ENCODE measurements around the gene CDNF. TPM values are rescaled to one million over a fixed set of nuclear protein-coding genes. Genes with fewer than 3 reads are reported as not detected.

CDNF gene
- total RNA-seq, 1 donor: 0.54 TPM

DNA sequence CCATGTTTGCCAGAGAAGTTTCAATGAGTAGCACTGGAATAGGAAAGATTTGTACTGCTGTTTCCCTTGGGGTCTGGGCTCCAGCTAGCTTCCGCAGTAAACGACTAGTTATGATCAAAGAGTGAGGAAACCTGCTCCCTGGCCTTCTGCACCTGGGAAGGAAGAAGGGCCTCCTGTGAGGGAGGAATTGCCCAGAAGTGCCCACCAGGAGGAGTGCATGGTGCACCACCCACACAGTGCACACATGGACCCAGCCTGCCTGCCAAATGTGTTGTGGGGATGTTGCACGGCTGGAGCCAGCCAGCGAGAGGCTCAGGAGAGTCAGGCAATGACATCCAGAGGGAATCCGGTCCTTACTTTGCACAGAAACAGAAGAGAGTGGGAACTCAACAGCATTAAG is 36.1 kb downstream of the CDNF start:
- DNase-seq (ENCODE audit: low read depth in 2 of 3, low spot score in 2 of 3): no peak

DNA sequence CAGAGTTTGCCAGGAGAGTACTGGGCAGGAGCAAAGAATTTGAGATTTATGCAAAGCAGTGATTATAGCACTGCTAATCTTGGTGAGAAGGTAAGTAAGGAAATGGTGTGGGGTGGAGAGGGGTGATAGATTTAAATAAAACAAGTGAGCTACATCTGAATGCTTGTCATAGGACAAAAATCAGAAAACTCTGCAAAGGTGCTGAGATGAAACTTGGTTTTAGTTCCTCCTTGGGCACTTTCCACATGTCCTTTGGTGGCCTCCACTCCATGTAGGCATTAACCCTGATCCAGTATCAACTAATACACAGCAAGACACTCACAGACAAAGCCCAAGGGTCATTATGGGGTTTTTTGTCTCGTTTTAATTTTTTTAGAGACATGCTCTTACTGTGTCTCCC is 37.4 kb downstream of the CDNF start:
- no peak for DNase-seq (ENCODE audit: low read depth in 2 of 3, low spot score in 2 of 3)

DNA sequence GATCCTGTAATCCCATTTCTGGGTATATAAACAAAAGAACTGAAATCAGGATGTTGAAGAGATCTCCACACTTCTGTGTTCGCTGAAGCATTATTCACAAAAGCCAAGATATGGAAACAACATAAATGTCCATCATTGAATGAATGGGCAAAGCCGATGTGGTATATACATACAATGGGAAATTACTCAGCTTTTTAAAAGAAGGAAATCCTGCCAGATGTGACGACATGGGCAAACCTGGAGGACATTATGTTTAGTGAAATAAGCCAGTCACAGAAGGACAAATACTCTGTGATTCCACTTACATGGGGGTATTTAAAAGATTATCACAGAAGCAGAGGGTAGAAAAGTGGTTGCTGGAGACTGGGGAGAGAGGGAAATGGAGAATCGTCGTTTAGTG is 39.2 kb downstream of the CDNF start:
- peak in 2 of 3 donors; percentile 22 to 55 for DNase-seq (ENCODE audit: low read depth in 2 of 3, low spot score in 2 of 3)

DNA sequence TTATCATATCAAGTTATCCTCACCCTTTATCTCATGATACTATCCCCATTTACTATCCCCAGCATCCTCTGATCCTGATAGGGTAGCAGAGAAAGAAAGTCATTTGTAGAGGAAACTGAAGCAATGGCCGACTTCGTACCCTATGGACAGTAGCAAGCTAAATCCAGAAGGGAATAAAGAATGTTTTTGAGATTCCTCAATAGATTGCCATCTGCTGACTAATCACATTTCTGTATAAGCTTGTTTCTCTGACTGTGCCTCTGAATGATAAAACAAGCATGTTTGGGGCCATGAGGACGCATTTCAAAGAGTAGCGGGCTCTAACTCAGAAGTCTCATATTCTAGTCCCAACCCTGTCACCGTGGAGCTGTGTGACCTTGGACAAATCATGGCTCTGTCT is 49.9 kb downstream of the CDNF start:
- DNase-seq (ENCODE audit: low read depth in 2 of 3, low spot score in 2 of 3): no peak

DNA sequence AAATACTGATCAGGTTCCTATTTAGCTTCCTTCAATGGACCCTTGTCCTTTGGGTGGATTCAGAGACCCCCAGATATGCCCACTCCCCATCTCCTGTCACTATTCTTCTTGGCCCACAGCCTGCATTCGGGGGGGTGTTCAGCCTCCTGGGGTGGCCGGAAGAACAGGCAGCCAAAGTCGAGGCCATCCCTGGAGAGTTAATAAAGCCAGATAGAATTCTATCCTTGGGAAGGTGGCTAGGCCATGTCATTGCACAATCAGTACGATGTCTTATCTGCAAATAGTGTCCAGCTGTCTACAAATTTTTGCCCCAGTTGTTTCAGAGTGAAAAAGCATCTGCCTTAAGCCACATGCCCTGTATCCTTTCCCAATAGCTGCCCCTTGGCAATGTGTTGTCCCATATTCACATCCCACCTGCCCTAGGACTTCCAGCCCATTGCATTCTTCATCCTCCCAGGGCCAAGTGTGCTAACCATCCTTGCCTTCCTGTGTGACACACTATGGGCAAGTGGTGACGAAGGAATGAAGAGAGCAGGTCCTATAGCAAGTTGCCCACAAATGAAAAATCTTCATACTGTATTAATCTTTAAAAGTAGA is 53.3 kb downstream of the CDNF start:
- DNase-seq (ENCODE audit: low read depth in 2 of 3, low spot score in 2 of 3): no peak

DNA sequence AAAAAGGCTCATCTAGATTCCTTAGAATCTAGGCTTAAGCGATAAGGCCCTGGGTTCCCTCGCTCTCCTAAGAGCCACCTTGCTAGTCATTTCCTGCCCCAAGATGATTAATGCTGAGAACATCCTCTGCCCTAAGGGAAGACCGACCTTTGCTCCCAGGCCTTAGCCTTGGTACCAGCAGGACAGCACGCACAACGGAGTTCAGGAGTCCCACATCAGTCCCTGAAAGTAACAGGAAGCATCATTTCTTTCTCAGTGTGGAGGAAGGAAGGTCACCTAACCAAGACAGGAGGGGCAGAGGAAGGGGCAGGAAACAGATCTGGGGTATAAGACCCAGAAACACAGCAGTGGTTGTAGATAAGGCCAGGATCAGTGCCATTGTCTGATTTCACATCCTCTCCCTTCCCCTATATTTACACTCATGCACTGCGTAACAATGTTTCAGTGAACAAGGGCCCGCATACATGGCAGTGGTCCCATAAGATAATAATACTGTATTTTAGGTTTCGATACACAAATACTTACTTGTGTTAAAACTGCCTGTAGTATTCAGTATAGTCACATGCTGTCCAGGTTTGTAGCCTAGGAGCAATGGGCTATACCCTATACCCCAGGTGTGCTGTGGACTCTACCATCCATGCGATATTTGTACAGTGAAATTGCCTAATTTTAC is 55.0 kb downstream of the CDNF start:
- peak in 2 of 3 donors; percentile 68 to 89 for DNase-seq (ENCODE audit: low read depth in 2 of 3, low spot score in 2 of 3)

DNA sequence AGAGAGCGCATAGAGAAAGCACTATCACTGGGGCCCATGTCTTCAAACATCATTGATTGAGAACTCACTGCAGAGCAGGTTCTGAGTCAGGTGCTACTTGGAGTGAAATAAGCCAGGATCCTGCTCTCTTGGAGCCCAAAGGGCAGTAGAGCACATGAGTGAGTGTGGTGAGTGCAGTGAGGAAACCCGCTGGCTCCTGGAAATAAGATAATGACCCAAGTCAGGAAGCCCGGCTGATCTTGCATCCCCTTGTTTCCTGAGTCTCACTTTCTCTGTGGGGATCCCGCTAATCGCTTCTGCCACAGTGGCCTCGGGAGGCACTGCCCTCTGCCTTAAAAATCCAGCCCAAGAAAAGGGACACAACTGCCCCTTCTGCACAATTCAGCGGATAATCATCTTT is 56.1 kb downstream of the CDNF start:
- peak in 2 of 3 donors; percentile 36 to 48 for DNase-seq (ENCODE audit: low read depth in 2 of 3, low spot score in 2 of 3)

DNA sequence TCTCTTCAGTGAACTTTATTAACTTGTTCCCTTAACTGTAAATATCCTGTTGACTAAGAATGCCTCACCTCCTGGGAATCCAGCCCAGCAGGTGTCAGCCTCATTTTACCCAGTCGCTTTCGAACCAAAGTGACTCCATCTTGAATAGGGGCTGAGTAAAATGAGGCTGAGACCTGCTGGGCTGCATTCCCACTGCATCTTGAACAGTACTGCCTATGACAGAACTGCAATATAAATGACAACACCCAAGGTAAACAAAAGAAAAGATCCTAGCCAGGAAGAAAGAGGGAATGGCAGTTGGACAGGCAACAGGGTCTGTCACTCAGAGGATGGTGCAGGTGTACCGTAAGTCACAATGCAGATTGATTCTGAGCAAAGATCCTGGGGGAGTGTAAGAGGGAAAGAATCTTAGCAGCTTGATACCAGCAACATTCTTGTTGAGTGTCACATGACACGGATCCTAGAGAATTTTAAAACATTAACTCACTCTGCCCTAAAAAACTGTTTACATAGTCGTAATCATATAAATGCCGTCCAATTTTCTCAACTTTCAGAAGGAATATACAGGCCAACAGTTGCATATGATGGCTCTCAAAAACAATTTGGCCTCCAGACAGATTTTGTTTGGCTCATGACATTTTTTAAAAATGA is 58.7 kb downstream of the CDNF start:
- DNase-seq (ENCODE audit: low read depth in 2 of 3, low spot score in 2 of 3): no peak

DNA sequence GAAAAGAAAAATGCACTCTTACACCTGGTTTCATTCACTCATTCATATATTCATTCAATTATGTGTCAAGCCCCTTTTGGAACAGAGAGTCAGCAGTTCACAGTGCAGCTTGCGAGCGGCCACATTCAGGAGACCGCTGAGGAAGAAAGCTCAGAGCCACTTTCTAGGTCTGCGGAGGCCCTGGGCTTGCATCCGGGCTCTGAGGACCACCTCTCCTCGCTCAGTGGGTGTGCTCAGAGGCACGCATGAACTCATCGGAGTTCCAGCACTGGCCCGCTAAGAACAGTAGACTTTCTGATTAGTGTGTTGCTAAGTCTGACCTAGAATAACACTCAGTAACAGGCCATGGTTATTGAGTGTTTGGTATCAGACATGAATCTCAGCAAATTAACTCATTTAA is 61.3 kb downstream of the CDNF start:
- no peak for DNase-seq (ENCODE audit: low read depth in 2 of 3, low spot score in 2 of 3)

DNA sequence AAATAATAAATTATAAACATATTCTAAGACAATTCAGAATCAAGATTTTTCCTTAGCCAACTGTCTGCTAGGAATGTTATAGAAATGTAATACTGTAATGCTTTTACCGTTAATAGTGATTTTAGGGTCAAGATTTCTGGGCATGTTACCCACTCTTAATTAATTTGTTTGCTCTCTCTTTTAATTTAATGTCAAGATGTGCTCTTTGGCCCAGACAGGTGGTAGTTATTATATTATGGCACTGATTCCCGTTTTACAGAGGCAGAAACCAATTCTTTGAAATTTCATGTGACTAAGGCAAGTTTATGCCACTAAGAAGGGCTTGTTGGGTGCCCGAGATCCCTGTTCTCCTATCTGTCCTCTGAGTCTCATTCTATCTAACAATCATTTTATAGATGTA is 62.2 kb downstream of the CDNF start:
- no peak for DNase-seq (ENCODE audit: low read depth in 2 of 3, low spot score in 2 of 3)

DNA sequence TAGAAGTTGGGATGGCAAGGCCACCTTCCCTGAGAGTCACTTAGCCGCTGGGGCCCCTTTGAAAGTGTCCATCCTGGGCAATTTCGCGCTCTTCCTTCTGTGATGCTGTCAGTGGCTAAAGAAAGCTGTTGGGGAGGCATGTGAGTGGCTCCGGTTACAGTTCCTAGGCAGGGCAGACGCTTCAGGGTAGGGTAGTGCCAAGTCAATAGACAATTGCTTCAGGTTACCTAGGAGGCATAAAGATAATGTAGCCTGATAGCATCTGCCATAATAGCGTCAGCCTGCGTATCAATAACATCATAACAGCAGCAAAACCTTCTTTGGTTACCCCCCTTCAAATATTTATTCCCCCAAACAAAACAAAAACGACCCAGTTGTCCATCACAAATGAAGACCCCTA is 63.0 kb downstream of the CDNF start, which contains the start of gene FAM107B:
Gene FAM107B, minus strand, starts transcription at position 101 of the 400 bp plus-strand sequence. CDS start 234 bp downstream, outside the sequence.
- DNase-seq (ENCODE audit: low read depth in 2 of 3, low spot score in 2 of 3): no peak

DNA sequence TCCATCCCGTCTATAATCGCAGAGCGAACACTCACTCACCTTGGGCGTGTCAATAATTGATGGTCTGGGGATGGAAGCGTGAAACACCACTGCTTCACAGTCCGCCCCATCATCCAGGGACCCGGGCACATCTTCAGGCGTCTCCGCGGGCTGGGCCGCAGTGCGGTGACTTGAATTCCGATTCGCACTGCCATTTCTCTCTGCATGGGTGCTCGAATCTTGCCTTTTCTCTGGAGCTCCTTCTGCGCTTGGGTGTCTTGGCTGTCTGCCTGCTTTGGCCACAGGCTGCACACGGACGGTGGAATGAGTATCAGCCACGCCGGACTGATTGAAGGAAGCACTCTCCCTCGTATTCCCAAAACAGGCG is 63.6 kb downstream of the CDNF start:
- no peak for DNase-seq (ENCODE audit: low read depth in 2 of 3, low spot score in 2 of 3)

DNA sequence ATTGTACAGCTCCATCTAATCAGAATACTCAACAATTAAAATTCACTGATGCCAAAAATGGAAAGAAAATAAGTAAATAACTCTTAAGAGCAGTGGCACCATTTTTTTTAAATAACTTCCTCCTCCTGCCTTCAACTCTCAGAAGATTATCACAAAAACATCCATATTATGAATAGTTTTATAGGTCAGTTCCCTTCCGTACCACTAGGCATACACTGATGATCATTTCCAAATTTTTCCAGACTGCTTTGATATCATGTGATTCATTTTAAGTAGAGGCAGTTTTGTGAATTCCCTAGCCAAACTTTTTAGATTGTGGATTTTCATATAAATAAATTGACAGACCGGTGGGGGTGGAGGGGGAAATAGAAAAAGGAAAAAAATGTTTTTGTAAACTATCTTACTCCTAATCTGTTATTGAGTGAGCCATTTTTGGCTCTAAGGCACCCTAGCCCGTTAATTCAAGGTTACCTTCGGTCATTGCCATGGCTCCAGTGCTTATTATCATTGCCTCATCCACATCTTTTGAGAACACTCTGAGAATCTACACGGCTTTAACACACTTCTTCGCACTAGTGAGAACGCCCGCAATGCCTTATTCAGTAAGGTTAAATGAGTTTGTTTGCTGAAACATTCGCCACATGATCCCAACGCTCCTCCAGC is 64.2 kb downstream of the CDNF start:
- DNase-seq (ENCODE audit: low read depth in 2 of 3, low spot score in 2 of 3): no peak

DNA sequence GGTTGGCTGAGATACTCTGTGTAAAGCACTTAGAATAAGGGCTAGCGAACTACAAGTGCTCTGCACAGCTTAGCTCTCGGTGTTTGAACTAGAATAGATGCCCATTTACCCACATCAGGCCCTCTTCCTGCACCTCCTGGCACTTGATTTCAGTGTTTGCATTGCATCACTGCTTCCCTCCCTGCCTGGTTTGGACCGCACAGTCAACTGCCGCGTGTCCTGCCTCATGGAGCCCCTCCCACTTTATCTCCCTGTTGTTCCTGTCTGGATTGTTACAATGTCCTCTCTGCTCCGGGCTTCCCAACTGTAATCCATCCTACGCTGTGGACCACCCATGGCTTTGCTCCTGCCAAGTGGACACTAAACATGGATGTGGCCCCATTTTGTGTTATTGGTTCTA is 65.4 kb downstream of the CDNF start:
- no peak for DNase-seq (ENCODE audit: low read depth in 2 of 3, low spot score in 2 of 3)

DNA sequence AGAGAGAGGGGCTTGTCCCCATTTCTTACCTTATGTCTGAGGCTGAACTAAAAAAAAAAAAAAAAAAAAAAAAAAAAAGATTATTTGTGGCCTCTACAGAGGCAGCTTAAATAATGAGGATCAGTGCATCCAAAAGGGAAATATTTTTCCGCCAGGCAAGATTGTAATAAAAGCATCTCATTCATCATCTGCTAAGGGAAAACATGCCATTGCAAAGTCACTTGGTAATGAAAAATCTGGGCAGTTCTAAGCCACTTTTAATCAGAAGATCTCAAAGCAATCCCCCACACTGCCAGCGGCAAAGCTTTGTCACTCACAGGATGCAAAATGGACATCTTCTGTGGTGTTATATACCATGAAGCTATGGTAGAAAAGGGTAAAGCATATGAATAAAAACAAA is 66.9 kb downstream of the CDNF start:
- no peak for DNase-seq (ENCODE audit: low read depth in 2 of 3, low spot score in 2 of 3)

Other genes starting within 250 kb of the CDNF start
- 2.7 TPM for gene FAM107B, start 63.1 kb downstream of the CDNF start, total RNA-seq
- gene HSPA14, start 269 bp upstream of the CDNF start, total RNA-seq: 5.7 TPM
- 23.7 TPM for gene MSANTD7, start 269 bp upstream of the CDNF start, total RNA-seq
- gene SUV39H2, start 40.8 kb upstream of the CDNF start, total RNA-seq: 4.8 TPM
- 12.9 TPM for gene DCLRE1C, start 116.1 kb upstream of the CDNF start, total RNA-seq
- not detected for gene MEIG1, start 121.4 kb upstream of the CDNF start, total RNA-seq
- not detected for gene OLAH, start 205.9 kb upstream of the CDNF start, total RNA-seq